Adrenal gland (tissue), 5 donors: ENCODE results near the gene WBP2.

Experiments
- CTCF ChIP-seq, 6 experiments: fragments of 450-650 bp in 4 of 6; fragments of 200-600 bp in 2 of 6; sonication (generic) in 1 of 6; IDR thresholded peaks; 1 replicate in 5 of 6; 2 replicates in 1 of 6; pipeline versions ENCODE4 v1.5.1 to v1.8.0; 2016 to 2021; ENCODE audit warnings: antibody characterized with exemption in 6 of 6, mild to moderate bottlenecking in 2 of 6, moderate library complexity in 1 of 6
- POLR2A ChIP-seq, 2 donors: fragments of 450-650 bp; IDR thresholded peaks; one replicate each; pipeline ENCODE4 v1.6.1; 2017; ENCODE audit warnings: antibody characterized with exemption in 2 of 2, mild to moderate bottlenecking in 2 of 2, moderate library complexity in 1 of 2
- donor health status: DM: no; HTN: no; CAD: no.

- no peak for TF ChIP-seq POLR2A (IDR thresholded peaks at IDR 0.05)
- no peak for TF ChIP-seq CTCF (IDR thresholded peaks at IDR 0.05)
Measured at GRCh38 chr17:75901727-75902126, 46.6 kb upstream of the WBP2 start.
